ENCODE data around the gene FGF1.

DNA sequence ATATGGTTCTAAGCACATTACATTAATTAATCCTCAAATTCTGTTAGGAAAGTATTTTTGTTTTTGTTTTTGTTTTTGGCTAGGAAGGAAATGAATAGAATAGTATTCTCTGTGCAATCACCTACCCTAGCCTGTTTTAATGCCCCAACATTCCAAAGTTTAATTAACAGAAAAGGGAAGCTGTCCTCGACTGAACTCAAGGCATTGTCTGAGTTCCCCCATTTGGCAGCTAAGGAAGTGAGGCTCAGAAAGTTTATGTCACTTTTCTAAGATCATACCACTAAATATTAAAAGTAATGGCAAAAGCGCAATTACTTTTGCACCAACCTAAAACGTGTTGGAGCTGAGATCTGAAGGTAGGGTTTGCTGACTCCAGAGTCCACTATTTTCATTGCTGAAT, 59.8 kb downstream of the FGF1 start:
- TF ChIP-seq SIN3A (IDR thresholded peaks at IDR 0.05; ENCODE audit: borderline replicate concordance, low read depth, low read length) (no peak), GABPA (IDR thresholded peaks at IDR 0.05; ENCODE audit: low read depth) (no peak)
- TF ChIP-seq, protein P1, sequence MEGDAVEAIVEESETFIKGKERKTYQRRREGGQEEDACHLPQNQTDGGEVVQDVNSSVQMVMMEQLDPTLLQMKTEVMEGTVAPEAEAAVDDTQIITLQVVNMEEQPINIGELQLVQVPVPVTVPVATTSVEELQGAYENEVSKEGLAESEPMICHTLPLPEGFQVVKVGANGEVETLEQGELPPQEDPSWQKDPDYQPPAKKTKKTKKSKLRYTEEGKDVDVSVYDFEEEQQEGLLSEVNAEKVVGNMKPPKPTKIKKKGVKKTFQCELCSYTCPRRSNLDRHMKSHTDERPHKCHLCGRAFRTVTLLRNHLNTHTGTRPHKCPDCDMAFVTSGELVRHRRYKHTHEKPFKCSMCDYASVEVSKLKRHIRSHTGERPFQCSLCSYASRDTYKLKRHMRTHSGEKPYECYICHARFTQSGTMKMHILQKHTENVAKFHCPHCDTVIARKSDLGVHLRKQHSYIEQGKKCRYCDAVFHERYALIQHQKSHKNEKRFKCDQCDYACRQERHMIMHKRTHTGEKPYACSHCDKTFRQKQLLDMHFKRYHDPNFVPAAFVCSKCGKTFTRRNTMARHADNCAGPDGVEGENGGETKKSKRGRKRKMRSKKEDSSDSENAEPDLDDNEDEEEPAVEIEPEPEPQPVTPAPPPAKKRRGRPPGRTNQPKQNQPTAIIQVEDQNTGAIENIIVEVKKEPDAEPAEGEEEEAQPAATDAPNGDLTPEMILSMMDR (IDR thresholded peaks at IDR 0.05) = no peak
- TF ChIP-seq, protein P2, sequence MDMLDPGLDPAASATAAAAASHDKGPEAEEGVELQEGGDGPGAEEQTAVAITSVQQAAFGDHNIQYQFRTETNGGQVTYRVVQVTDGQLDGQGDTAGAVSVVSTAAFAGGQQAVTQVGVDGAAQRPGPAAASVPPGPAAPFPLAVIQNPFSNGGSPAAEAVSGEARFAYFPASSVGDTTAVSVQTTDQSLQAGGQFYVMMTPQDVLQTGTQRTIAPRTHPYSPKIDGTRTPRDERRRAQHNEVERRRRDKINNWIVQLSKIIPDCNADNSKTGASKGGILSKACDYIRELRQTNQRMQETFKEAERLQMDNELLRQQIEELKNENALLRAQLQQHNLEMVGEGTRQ (IDR thresholded peaks at IDR 0.05; ENCODE audit: borderline replicate concordance, low read depth, low read length) = no peak
